ENCODE data around the gene LCE2B. TPM values are rescaled to one million over a fixed set of nuclear protein-coding genes. Genes with fewer than 3 reads are reported as not detected.
"Not testable (repeated sequence)": the region's sequence is repeated elsewhere in the genome, so short reads cannot be mapped to it uniquely, and the experiment has no call there.

Gene LCE2B
- total RNA-seq, 1 donor from 2014 or later: not detected

GRCh38 chr1:152667648-152668047 is 18.3 kb upstream of the LCE2B start:
- TF ChIP-seq, protein P1, sequence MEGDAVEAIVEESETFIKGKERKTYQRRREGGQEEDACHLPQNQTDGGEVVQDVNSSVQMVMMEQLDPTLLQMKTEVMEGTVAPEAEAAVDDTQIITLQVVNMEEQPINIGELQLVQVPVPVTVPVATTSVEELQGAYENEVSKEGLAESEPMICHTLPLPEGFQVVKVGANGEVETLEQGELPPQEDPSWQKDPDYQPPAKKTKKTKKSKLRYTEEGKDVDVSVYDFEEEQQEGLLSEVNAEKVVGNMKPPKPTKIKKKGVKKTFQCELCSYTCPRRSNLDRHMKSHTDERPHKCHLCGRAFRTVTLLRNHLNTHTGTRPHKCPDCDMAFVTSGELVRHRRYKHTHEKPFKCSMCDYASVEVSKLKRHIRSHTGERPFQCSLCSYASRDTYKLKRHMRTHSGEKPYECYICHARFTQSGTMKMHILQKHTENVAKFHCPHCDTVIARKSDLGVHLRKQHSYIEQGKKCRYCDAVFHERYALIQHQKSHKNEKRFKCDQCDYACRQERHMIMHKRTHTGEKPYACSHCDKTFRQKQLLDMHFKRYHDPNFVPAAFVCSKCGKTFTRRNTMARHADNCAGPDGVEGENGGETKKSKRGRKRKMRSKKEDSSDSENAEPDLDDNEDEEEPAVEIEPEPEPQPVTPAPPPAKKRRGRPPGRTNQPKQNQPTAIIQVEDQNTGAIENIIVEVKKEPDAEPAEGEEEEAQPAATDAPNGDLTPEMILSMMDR (IDR thresholded peaks at IDR 0.05; ENCODE audit: partially characterized antibody, unreplicated experiment): no peak
- no peaks in the 10 kb centered on the region for H3K4me1 Mint-ChIP-seq (ENCODE audit: low read depth, unreplicated experiment)
- no peak for DNase-seq

DNA sequence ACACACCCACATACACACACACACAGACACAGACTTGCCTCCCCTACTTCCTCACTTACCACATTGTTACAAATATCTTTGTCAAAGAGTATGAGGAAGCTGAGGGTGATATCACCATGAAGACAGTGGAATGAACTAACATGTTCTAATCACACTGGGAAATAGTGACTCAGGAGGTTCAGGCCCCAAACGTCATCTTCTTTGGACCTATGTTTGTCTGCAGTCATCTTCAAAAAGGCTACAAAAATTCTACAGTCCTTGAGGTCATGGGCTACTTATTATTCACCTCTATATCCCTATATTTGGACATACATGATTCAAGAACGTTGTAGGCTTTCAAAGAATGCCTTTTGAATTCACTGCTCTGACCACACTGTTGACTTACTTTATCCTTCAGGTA is 12.9 kb upstream of the LCE2B start:
- no peaks in the 10 kb centered on the region for H3K4me1 Mint-ChIP-seq (ENCODE audit: low read depth, unreplicated experiment)
- no peak overlapping the region for H3K27ac Mint-ChIP-seq (ENCODE audit: unreplicated experiment)
- H3K4me3 Mint-ChIP-seq (ENCODE audit: unreplicated experiment): no peak overlapping the region
- no peak for DNase-seq
- no peaks in the 10 kb centered on the region for H3K9me3 Mint-ChIP-seq (ENCODE audit: unreplicated experiment)
- no peaks in the 10 kb centered on the region for H3K36me3 Mint-ChIP-seq (ENCODE audit: unreplicated experiment)
- TF ChIP-seq, protein P1 (IDR thresholded peaks at IDR 0.05; ENCODE audit: partially characterized antibody, unreplicated experiment): no peak
- peaks cover 2% of the 10 kb centered on the region for H3K27me3 Mint-ChIP-seq (ENCODE audit: unreplicated experiment)

More at GRCh38 chr1:152667648-152668047, 18.3 kb upstream of the LCE2B start:
- no peak overlapping the region for H3K27ac Mint-ChIP-seq (ENCODE audit: unreplicated experiment)
- H3K27me3 Mint-ChIP-seq (ENCODE audit: unreplicated experiment): peaks cover 5% of the 10 kb centered on the region
- H3K36me3 Mint-ChIP-seq (ENCODE audit: unreplicated experiment): no peaks in the 10 kb centered on the region
- no peaks in the 10 kb centered on the region for H3K9me3 Mint-ChIP-seq (ENCODE audit: unreplicated experiment)
- H3K4me3 Mint-ChIP-seq (ENCODE audit: unreplicated experiment): no peak overlapping the region

- H3K4me1 Mint-ChIP-seq (ENCODE audit: low read depth, unreplicated experiment); H3K9me3 Mint-ChIP-seq (ENCODE audit: unreplicated experiment); DNase-seq; H3K27ac Mint-ChIP-seq (ENCODE audit: unreplicated experiment); H3K36me3 Mint-ChIP-seq (ENCODE audit: unreplicated experiment); H3K4me3 Mint-ChIP-seq (ENCODE audit: unreplicated experiment); H3K27me3 Mint-ChIP-seq (ENCODE audit: unreplicated experiment): not testable (repeated sequence)
These were observed 10.9 kb upstream of the LCE2B start, which contains the start of gene LCE2C for GRCh38 chr1:152674983-152675382. Gene LCE2C (plus strand): TSS chr1:152675279. CDS start chr1:152676016, 737 bp downstream.

- no peak overlapping the region for H3K27ac Mint-ChIP-seq (ENCODE audit: unreplicated experiment)
- no peaks in the 10 kb centered on the region for H3K36me3 Mint-ChIP-seq (ENCODE audit: unreplicated experiment)
- H3K4me1 Mint-ChIP-seq (ENCODE audit: low read depth, unreplicated experiment): no peaks in the 10 kb centered on the region
- peaks cover 2% of the 10 kb centered on the region for H3K27me3 Mint-ChIP-seq (ENCODE audit: unreplicated experiment)
- TF ChIP-seq, protein P1 (IDR thresholded peaks at IDR 0.05; ENCODE audit: partially characterized antibody, unreplicated experiment): no peak
- DNase-seq: peak; percentile 22
- H3K4me3 Mint-ChIP-seq (ENCODE audit: unreplicated experiment): no peak overlapping the region
- H3K9me3 Mint-ChIP-seq (ENCODE audit: unreplicated experiment): no peaks in the 10 kb centered on the region
These were observed 6.5 kb upstream of the LCE2B start for GRCh38 chr1:152679459-152679858.

DNA sequence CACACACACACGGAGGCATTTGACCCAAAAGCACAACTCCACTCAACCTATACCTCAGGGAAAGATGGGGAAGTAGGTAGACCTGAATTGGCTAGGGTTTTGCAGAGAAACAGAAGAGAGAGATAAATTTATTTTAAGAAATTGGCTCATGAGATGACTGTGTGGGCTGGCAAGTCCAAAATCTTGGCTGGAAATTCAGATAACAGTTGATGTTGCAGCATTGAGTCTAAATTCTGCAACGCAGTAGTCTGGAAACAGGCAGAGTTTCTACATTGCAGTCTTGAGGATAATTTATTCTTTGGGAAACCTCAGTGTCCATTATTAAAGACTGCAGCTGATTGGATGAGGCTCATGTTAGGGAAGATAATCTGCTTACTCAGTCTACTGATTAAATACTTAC is 4.3 kb upstream of the LCE2B start:
- Mint-ChIP-seq H3K4me3 (ENCODE audit: unreplicated experiment) (no peak overlapping the region), H3K36me3 (ENCODE audit: unreplicated experiment) (no peaks in the 10 kb centered on the region), H3K27me3 (ENCODE audit: unreplicated experiment) (no peaks in the 10 kb centered on the region), H3K4me1 (ENCODE audit: low read depth, unreplicated experiment) (no peaks in the 10 kb centered on the region), H3K27ac (ENCODE audit: unreplicated experiment) (no peak overlapping the region), H3K9me3 (ENCODE audit: unreplicated experiment) (peaks cover 2% of the 10 kb centered on the region)
- no peak for DNase-seq
- TF ChIP-seq, protein P1 (IDR thresholded peaks at IDR 0.05; ENCODE audit: partially characterized antibody, unreplicated experiment): no peak
